ENCODE data around the gene DEF6. TPM values are rescaled to one million over a fixed set of nuclear protein-coding genes. Genes with fewer than 3 reads are reported as not detected.

The DEF6 gene
- total RNA-seq, 2 donors from 2014 or later = 108 to 127 TPM

GRCh38 chr6:35367646-35368037 is 70.0 kb downstream of the DEF6 start:
- DNase-seq = no peak
- H3K9me3 Mint-ChIP-seq = no peaks in the 10 kb centered on the region
- peaks cover 3 to 4% of the 10 kb centered on the region in 2 donors for H3K36me3 Mint-ChIP-seq (ENCODE audit: insufficient read depth in 2 of 2)
- H3K4me3 Mint-ChIP-seq = no peak overlapping the region
- H3K4me1 Mint-ChIP-seq (ENCODE audit: low read depth) = peaks cover 60% of the 10 kb centered on the region
- ATAC-seq (replicated peaks in 1 of 2) = no peak
- no peaks in the 10 kb centered on the region for H3K27me3 Mint-ChIP-seq (ENCODE audit: low read depth)
- H3K27ac Mint-ChIP-seq = no peak overlapping the region

GRCh38 chr6:35368038-35368887 is 70.6 kb downstream of the DEF6 start:
- ATAC-seq (replicated peaks in 1 of 2) (peak; percentile 78 to 81), DNase-seq (peak; percentile 54 to 63)
- Mint-ChIP-seq H3K27ac (peak overlapping the region; percentile 87), H3K4me3 (peak overlapping the region; percentile 74 to 78), H3K36me3 (ENCODE audit: insufficient read depth in 2 of 2) (peaks cover 3 to 4% of the 10 kb centered on the region in 2 donors), H3K27me3 (ENCODE audit: low read depth) (no peaks in the 10 kb centered on the region), H3K9me3 (no peaks in the 10 kb centered on the region), H3K4me1 (ENCODE audit: low read depth) (peaks cover 54% of the 10 kb centered on the region)

- Mint-ChIP-seq H3K4me3 (peak overlapping the region; percentile 74 to 78), H3K4me1 (ENCODE audit: low read depth) (peaks cover 54% of the 10 kb centered on the region), H3K27ac (peak overlapping the region; percentile 87), H3K27me3 (ENCODE audit: low read depth) (no peaks in the 10 kb centered on the region), H3K9me3 (no peaks in the 10 kb centered on the region), H3K36me3 (ENCODE audit: insufficient read depth in 2 of 2) (peaks cover 3 to 4% of the 10 kb centered on the region in 2 donors)
- ATAC-seq (replicated peaks in 1 of 2) = peak; percentile 68 to 75
- DNase-seq = peak; percentile 58 to 60
Observed at GRCh38 chr6:35370124-35370741, 72.6 kb downstream of the DEF6 start.

GRCh38 chr6:35370785-35371493 is 73.3 kb downstream of the DEF6 start:
- H3K27me3 Mint-ChIP-seq (ENCODE audit: low read depth) = no peaks in the 10 kb centered on the region
- peak overlapping the region; percentile 74 to 78 for H3K4me3 Mint-ChIP-seq
- peak overlapping the region; percentile 87 for H3K27ac Mint-ChIP-seq

More at GRCh38 chr6:35370785-35371493, 73.3 kb downstream of the DEF6 start:
- peaks cover 47% of the 10 kb centered on the region for H3K4me1 Mint-ChIP-seq (ENCODE audit: low read depth)
- no peaks in the 10 kb centered on the region for H3K9me3 Mint-ChIP-seq
- H3K36me3 Mint-ChIP-seq (ENCODE audit: insufficient read depth in 2 of 2) = peaks cover 3 to 4% of the 10 kb centered on the region in 2 donors
- ATAC-seq (replicated peaks in 1 of 2) (no peak), DNase-seq (no peak)

Other genes with a start within 250 kb of the DEF6 start
- gene TCP11, start 156.5 kb upstream of the DEF6 start, total RNA-seq = not detected
- under 1 TPM; 0.05 to 0.16 TPM for gene SCUBE3, start 83.9 kb upstream of the DEF6 start, total RNA-seq
- gene ZNF76, start 38.1 kb upstream of the DEF6 start, total RNA-seq = 10 to 100 TPM; 52.1 to 55.9 TPM
- 10 to 100 TPM; 24.1 to 27.9 TPM for gene PPARD, start 44.7 kb downstream of the DEF6 start, total RNA-seq
- 10 to 100 TPM; 22.0 to 27.2 TPM for gene FANCE, start 154.5 kb downstream of the DEF6 start, total RNA-seq
- 1,000 to 10,000 TPM; 2,353 to 2,363 TPM for gene RPL10A, start 170.6 kb downstream of the DEF6 start, total RNA-seq
- 1 to 10 TPM; 1.7 to 1.9 TPM for gene TEAD3, start 199.3 kb downstream of the DEF6 start, total RNA-seq
- not detected for gene TULP1, start 215.1 kb downstream of the DEF6 start, total RNA-seq

Data from activated T-cell treated with anti-CD3 and anti-CD28 coated beads, Interleukin-2, amount 50 U/mL, for 72 hours (primary cell).